Progenitor cell of endocrine pancreas (in vitro differentiated cells): ENCODE results near the gene CDCA8. TPM values are rescaled to one million over a fixed set of nuclear protein-coding genes. Genes with fewer than 3 reads are reported as not detected.

Source experiments
- DNase-seq: peaks from one replicate; pipeline ENCODE4 v3.0.0; 2021; ENCODE audit warnings: low spot score; ENCODE audit not compliant: unreplicated experiment
- H3K27ac Mint-ChIP-seq: 2 replicates; pipeline ENCODE4 v1.8.0; 2021; ENCODE audit warnings: mild to moderate bottlenecking, moderate library complexity, mixed read lengths
- H3K27me3 Mint-ChIP-seq: 2 replicates; pipeline ENCODE4 v1.8.0; 2021; ENCODE audit warnings: mixed read lengths
- H3K36me3 Mint-ChIP-seq: 2 replicates; pipeline ENCODE4 v1.8.0; 2022; ENCODE audit warnings: mixed read lengths; ENCODE audit not compliant: insufficient read depth
- H3K4me1 Mint-ChIP-seq: 2 replicates; pipeline ENCODE4 v1.8.0; 2021; ENCODE audit warnings: low read depth, mixed read lengths
- H3K4me3 Mint-ChIP-seq: 2 replicates; pipeline ENCODE4 v1.8.0; 2021; ENCODE audit warnings: low read depth, mild to moderate bottlenecking, moderate library complexity, mixed read lengths
- H3K9me3 Mint-ChIP-seq: 2 replicates; pipeline ENCODE4 v1.8.0; 2021; ENCODE audit warnings: low read depth, mixed read lengths
- total RNA-seq: library from RNA; stranded (reverse); gene quantifications from 2 replicates; pipeline ENCODE4 v1.2.1, GENCODE V29; 2021
- TF ChIP-seq, protein P1 (sequence below): fragments of 200-600 bp; sonication (generic); IDR thresholded peaks from one replicate; pipeline ENCODE4 v1.5.0; 2021; ENCODE audit warnings: antibody characterized with exemption, mild to moderate bottlenecking; ENCODE audit not compliant: unreplicated experiment

Gene CDCA8
- total RNA-seq, 1 donor from 2014 or later = 19.3 TPM

DNA sequence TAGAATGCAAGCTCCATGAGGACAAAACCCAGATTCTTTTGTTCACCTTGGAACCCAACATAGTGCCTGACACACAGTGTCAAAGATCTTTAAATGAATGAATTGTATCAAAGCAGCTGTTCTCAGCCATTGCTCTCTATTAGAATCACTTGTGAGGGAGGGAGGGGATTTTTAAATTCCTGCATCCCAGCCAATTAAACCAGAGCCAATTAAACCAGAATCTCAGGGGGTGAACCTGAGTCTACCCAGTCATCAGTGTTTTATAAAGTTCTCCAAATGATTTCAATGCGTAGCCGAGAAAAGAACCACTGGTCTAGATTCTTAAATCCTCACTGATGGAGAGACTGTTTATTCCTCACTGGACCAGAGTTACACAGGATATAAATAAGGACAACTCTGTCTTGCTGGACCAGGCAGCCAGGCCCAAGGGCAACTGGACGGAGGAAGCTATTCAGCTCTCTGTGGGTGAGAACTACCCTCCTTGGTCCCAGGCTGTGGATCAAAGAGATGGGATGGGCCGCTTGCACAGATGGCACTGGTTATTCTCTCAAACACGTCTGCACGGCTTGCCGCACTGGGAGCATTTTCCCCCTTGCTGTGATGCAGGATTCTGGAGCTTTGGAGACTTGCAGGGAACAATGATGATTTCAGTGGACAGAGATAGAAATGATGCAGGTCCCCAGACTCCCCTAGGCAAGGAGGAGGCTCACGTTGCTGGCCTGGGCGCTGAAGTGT lies 20.0 kb upstream of the CDCA8 start:
- TF ChIP-seq, protein P1, sequence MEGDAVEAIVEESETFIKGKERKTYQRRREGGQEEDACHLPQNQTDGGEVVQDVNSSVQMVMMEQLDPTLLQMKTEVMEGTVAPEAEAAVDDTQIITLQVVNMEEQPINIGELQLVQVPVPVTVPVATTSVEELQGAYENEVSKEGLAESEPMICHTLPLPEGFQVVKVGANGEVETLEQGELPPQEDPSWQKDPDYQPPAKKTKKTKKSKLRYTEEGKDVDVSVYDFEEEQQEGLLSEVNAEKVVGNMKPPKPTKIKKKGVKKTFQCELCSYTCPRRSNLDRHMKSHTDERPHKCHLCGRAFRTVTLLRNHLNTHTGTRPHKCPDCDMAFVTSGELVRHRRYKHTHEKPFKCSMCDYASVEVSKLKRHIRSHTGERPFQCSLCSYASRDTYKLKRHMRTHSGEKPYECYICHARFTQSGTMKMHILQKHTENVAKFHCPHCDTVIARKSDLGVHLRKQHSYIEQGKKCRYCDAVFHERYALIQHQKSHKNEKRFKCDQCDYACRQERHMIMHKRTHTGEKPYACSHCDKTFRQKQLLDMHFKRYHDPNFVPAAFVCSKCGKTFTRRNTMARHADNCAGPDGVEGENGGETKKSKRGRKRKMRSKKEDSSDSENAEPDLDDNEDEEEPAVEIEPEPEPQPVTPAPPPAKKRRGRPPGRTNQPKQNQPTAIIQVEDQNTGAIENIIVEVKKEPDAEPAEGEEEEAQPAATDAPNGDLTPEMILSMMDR = no peak
- H3K27me3 Mint-ChIP-seq = peaks cover 39% of the 10 kb centered on the region
- no peak overlapping the region for H3K4me3 Mint-ChIP-seq
- no peak for DNase-seq
- no peak overlapping the region for H3K27ac Mint-ChIP-seq
- no peaks in the 10 kb centered on the region for H3K36me3 Mint-ChIP-seq
- no peaks in the 10 kb centered on the region for H3K4me1 Mint-ChIP-seq
- no peaks in the 10 kb centered on the region for H3K9me3 Mint-ChIP-seq

- H3K36me3 Mint-ChIP-seq = no peaks in the 10 kb centered on the region
- DNase-seq = no peak
- H3K4me1 Mint-ChIP-seq = no peaks in the 10 kb centered on the region
- no peak overlapping the region for H3K27ac Mint-ChIP-seq
- H3K4me3 Mint-ChIP-seq = no peak overlapping the region
- TF ChIP-seq, protein P1 = no peak
- peaks cover 42% of the 10 kb centered on the region for H3K27me3 Mint-ChIP-seq
- no peaks in the 10 kb centered on the region for H3K9me3 Mint-ChIP-seq
Observed at GRCh38 chr1:37673920-37674319, 18.4 kb upstream of the CDCA8 start.

- H3K27me3 Mint-ChIP-seq = peaks cover 37% of the 10 kb centered on the region
Observed at GRCh38 chr1:37676281-37677142, 15.8 kb upstream of the CDCA8 start.

GRCh38 chr1:37677143-37677439 lies 15.2 kb upstream of the CDCA8 start:
- H3K4me1 Mint-ChIP-seq = no peaks in the 10 kb centered on the region
- peaks cover 31% of the 10 kb centered on the region for H3K27me3 Mint-ChIP-seq
- DNase-seq = no peak
- no peak overlapping the region for H3K4me3 Mint-ChIP-seq
- H3K36me3 Mint-ChIP-seq = peaks cover 4% of the 10 kb centered on the region
- TF ChIP-seq, protein P1 = no peak
- no peaks in the 10 kb centered on the region for H3K9me3 Mint-ChIP-seq
- H3K27ac Mint-ChIP-seq = no peak overlapping the region

More at GRCh38 chr1:37676281-37677142, 15.8 kb upstream of the CDCA8 start:
- Mint-ChIP-seq H3K9me3 (no peaks in the 10 kb centered on the region), H3K27ac (no peak overlapping the region), H3K4me3 (no peak overlapping the region), H3K4me1 (no peaks in the 10 kb centered on the region), H3K36me3 (peaks cover 4% of the 10 kb centered on the region)
- TF ChIP-seq, protein P1 = no peak
- no peak for DNase-seq

- TF ChIP-seq, protein P1 = no peak
- Mint-ChIP-seq H3K36me3 (peaks cover 4% of the 10 kb centered on the region), H3K9me3 (no peaks in the 10 kb centered on the region), H3K27me3 (peaks cover 24% of the 10 kb centered on the region), H3K4me3 (no peak overlapping the region), H3K27ac (no peak overlapping the region), H3K4me1 (no peaks in the 10 kb centered on the region)
- DNase-seq = no peak
Observed at GRCh38 chr1:37677808-37678207, 14.5 kb upstream of the CDCA8 start.
